Measurements from ENCODE around the gene IFT20.
A peak's percentile ranks its signal among the peaks of the same experiment; 100 is the strongest.
"Not testable (repeated sequence)": the region's sequence is repeated elsewhere in the genome, so short reads cannot be mapped to it uniquely, and the experiment has no call there.

IFT20 gene

GRCh38 chr17:28363776-28364650 lies 28.7 kb upstream of the IFT20 start:
- no peak for DNase-seq

- DNase-seq: no peak
Observed at GRCh38 chr17:28363186-28363585, 27.9 kb upstream of the IFT20 start.

DNA sequence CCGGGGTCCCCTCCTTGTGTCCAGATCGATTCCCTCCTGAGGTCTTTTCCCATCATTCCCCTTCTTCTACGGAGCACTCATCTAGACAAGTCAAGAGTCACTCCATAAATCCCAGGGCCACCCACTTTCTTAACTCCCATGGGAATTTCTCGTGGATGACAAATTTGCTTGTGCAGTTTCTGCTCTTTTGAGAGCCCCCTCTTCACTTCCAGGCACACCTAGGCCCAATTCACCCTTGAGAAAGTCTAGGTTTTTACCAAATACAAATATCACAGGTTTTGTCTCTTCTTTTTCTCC lies 22.6 kb upstream of the IFT20 start:
- no peak for DNase-seq

DNA sequence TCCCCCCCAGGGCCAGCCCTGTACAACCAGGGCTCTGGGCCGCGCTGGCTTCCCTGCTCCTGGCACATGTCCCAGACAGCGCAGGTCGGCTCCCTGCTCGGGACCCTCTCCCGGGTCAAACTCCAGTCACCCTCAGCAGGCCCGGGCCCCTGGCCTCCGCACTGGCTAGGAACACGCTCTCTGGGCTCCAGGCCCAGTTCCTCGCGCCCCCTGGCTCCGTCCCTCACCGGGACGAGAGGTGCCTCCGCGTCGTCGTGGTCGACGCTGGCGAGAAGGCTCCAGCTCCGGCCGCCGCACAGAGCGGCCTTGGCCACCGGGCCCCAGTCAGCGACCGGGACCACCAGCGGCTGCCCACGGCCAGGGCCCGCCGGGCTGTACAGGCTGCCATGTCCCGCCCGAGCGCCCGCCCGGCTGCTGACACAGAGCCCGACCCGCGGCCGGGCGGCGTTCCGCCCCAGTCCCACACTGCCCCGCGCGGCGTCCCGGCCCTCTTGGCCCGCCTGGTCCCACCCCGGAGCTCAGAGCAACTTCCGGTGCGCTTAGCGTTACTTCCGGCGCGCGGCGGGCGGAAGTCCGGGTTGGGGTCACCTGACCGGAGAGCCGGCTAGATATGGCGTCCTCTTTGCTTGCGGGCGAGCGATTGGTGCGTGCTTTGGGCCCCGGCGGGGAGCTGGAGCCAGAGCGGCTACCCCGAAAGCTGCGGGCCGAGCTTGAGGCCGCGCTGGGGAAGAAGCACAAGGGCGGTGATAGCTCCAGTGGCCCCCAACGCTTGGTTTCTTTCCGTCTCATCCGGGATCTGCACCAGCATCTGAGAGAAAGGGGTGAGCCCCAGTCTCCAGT lies 22.0 kb upstream of the IFT20 start, which contains the start of gene POLDIP2:
Gene POLDIP2 (minus strand): TSS at position 467 of the 840 bp plus-strand sequence. CDS start 79 bp downstream, at position 388.
- DNase-seq: peak; percentile 98

- DNase-seq: no peak
Observed at GRCh38 chr17:28350271-28350670, 15.0 kb upstream of the IFT20 start.

DNA sequence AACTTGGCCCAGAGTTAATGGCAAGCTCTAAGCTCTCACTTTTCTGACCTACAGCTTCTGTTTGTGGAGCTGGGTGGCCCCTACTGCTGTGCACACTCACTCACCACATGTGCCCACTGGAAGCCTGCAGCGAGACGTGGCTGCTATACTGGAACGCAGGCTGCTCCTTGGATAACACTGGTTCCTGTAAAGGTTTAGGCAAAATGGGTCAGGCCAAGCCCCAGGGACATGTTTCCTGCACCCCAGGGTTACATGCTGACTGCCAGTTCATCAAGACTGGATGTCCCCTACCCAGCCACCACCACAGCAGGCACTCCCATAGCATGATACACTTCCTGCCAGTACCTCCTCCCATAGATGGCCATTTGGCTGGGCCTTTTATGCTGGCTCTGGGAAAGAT lies 13.7 kb upstream of the IFT20 start:
- no peak for DNase-seq

GRCh38 chr17:28347261-28347891 lies 12.1 kb upstream of the IFT20 start:
- DNase-seq: no peak

DNA sequence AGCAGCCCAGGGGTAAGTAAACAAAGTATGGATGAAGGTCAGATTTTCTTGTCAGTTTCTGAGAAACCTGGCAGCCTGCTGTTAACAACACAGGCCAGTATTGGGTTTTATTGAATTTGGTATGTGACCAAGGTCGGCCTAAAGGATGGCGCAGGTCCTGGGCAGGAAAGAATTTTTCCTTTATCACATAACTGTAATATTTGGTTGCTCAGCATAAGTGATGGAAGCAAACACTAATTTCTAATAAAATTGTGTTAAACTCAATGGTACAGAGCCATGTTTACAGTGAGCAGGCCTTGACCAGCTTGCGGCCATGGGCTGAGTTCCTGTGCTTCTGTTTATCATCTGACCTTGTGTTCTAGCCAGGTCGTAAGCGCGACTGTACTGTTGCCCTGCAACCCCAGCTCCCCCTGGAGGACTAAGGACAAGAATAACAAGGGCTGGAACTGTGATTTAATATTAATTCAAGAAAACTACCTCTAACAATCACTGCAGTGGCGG lies 11.5 kb upstream of the IFT20 start:
- DNase-seq: no peak

DNA sequence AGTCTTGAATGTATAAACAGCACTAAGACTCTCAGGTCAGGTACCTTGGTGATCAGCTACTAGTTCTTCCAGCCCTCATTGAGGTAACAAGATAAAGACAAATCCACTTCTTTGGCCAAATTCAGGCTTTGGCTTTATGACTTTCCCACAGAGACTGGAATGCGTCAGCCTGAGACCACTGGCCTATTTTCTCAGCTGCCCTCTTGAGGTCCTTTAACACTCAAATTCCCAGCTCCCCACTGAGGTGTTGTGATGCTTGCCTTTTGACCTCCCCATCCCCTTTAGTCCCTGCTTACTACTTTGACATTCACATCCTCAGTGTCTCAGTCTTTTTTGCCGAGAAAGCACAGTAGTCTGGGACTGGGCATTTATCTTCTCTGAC lies 10.9 kb upstream of the IFT20 start:
- no peak for DNase-seq

- DNase-seq: no peak
Observed at GRCh38 chr17:28345419-28346198, 10.3 kb upstream of the IFT20 start.

- DNase-seq: no peak
Observed at GRCh38 chr17:28344435-28344901, 9.2 kb upstream of the IFT20 start.

DNA sequence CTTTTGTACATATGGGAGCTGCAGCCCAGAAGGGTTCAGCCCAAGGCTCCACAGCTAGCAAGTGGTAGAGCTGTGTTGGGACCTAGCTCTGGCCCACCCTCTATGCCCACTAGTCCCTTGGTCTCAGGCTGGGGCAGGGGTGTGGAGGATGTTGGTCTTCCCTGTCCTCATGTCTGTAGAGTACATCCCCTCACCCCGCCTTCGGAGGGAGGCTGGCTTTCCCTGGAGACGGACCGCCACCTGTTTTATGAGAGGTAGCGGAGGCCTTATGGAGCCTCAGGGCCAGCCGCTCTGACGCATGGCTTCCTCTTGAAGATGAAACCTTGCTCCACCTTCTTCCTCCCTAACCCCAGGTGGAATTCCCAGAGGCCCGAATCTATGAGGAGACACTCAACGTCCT lies 8.7 kb upstream of the IFT20 start:
- DNase-seq: no peak

DNA sequence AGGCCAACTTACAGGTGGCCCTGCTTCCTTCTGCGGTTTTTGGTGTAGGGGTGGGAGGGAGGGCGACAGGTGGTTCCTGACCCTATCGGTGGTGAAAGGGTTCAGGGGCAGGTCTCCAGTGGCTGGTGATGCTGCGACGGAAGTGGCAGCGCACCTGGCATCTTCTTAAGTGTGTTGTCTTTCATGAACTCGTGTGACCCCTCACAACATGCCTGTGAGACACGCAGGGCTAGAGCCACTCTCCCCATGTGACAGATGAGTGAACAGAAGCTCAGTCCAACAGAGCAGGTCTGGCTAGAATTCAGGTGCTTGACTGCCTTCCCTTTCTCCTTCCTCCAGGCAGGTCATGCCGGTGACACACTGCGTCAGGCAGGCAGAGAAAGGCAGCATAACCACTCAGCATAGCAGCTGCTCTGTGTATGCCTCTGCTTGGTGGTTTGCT lies 8.2 kb upstream of the IFT20 start:
- no peak for DNase-seq

GRCh38 chr17:28342313-28342712 lies 7.0 kb upstream of the IFT20 start:
- DNase-seq: no peak

GRCh38 chr17:28341516-28341915 lies 6.2 kb upstream of the IFT20 start:
- no peak for DNase-seq

DNA sequence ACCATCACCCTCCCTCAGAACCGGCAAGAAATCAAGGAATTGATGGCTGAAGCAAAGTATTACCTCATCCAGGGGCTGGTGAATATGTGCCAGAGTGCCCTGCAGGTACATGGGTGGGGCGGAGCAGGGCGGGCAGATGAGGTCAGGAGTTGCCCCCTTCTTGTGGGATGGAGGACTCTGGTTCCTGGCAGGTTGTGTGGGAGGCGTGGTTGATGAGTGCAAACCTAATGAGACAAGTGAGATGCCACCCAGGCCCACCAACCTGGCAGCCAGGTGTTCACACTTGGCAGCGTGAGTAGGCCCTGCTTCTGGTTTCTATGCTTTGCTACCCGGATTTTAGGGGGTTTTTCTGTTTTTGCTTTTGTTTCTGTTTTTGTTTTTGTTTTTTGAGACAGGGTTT lies 5.1 kb upstream of the IFT20 start:
- DNase-seq: no peak

GRCh38 chr17:28339431-28339830 lies 4.2 kb upstream of the IFT20 start:
- DNase-seq: no peak

DNA sequence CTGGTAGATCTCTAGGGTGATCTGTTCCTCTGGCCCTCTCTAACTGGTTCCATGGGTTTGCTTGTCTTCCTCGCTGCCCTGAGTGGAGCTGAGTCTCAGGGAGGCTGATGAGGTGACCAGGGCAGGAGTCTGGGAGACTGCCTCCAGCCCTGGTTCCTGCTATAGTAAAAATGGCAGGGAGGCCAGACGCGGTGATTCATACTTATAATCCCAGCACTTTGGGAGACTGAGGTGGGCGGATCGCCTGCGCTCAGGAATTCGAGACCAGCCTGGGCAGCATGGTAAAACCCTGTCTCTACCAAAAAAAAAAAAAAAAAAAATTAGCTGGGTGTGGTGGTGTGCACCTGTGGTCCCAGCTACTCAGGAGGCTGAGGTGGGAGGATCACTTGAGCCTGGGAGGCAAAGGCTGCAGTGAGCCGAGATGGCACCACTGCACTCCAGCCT lies 3.5 kb upstream of the IFT20 start:
- DNase-seq: not testable (repeated sequence)

DNA sequence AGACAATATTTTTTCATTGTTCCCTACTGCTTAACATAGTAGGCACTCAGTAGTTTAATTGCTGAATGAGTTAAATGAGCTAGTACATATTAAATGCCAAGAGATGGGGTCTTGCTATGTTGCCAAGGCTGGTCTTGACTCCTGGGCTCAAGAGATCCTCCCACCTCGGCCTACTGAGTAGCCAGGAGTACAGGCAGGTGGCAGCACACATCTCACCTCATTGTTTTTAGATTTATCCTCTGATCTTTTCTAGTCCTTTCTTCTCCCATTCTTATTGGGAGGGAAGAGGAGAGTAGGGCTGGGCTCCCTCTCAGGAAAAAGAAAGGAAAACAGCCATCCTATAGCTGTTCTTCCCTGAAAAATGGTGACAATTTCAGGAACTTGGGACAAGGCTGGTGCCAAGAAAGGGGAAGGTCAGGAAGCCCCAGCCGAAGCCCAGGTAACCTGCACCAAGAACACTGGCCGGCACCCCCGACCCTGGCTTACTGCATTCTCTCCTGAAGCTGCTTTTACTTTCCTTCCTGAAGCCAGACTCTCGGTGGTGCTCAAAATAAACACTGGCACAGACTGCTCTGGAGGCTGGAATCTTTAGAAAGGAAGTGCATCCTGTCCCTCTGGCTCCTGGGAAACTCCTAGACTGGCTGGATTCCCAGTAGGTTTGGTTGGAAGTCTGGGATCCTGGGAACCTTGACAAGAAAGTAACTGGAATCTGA lies 2.9 kb upstream of the IFT20 start:
- no peak for DNase-seq

GRCh38 chr17:28335959-28336871 lies 943 bp upstream of the IFT20 start:
- no peak for DNase-seq

Data from activated CD4-positive, alpha-beta T cell treated with anti-CD3 and anti-CD28 coated beads, Interleukin-2, amount 50 U/mL, for 16 hours (primary cell).